ENCODE results near the gene BARHL2. TPM values are rescaled to one million over a fixed set of nuclear protein-coding genes. Genes with fewer than 3 reads are reported as not detected.
A peak's percentile ranks its signal among the peaks of the same experiment; 100 is the strongest.

BARHL2 gene
- total RNA-seq, 2 donors from 2014 or later, result not detected

DNA sequence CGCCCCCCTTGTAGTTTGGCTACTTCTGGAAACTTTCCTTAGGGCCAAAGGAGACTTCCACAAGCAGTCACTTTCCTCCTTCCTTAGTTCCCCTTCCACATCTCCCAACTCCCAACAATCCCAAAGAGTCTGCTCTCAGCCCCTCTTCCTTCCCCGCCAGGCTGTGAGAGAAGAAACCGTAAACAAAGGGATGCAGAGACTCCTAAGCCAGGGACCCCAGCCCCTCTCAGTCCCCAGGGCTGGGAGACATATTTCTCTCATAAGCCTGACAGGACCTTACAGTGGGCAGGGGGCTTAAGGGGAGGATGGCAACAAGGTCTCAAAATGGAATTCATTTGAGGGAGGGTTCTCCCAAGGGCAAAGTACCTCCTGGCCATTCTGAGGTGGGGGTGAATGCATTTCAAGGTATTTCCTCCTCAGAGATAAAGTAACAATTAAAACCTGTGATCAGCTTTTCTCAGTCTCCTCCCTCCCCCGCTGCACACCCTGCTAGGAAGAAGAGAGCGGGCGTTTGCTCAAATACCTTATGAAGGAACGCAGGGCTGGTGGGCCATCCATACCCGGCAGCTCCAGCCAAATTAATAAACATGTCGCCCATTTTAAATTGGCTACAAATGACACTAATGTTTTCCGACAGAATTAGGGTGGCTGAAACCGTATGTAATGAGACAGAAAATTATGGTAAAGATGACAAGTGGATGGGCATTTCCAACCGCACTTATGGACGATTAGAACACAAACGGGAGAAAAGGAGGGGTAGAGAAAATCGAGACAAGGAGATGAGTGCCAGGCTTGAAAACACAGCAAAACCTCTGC lies 4.0 kb downstream of the BARHL2 start:
- no peak for DNase-seq (ENCODE audit: low spot score)
- intact Hi-C loops (cut with DNase I), result no loop called here

DNA sequence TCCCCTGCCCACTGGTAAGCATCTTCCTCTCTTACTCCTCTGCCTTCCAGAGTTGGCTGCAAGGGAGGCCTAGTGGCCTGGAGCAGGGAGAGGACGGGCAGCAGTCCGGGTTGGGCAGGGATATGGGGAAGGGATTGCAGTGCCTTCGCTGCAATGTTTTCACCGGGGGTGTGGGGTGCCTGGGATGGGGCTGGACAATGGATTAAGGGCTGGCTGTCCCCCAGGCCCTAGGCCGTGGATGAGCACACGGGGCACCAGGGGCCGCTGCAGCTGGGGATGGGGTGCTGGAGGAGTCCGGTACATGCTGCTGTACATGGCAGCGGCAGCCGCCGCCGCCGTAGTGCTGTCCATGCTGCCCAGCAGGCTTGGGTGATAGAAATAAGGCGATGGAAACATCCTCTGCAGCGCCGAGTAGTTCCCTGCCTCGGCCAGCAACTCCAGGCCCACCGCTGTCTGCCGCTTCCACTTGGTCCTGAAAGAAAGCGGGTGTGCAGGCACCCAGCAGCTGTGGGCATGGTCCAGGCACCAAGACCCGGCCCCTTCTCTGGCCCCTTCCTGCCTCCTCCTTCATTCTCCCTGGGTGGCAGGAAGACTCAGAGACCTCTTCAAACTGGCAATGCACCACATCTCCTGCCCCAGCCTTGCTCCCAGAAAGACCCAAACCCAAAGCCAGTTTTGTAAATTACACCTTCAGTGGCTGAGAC lies 4.8 kb downstream of the BARHL2 start:
- intact Hi-C loops (cut with DNase I), result no loop called here
- no peak for DNase-seq (ENCODE audit: low spot score)

DNA sequence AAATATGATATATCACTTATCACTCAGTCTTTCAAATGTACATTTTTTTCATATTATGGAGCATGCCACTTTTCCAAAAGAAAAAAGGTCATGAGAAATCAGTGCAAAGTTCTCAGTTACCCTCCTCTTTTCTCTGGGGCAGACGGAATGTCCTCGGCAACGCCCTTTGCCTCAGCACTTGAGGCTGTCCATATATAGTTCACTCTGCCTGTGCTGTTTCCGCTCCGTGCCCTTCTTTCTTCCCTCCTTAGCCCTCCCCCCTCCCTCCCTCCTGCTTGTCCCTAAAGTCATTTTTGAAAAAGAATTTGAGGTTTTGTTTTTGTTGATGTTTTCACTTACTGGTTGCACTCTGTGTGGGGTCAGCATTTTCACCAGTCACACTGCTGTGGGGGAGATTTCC lies 5.4 kb downstream of the BARHL2 start:
- intact Hi-C loops (cut with DNase I), result no loop called here
- DNase-seq (ENCODE audit: low spot score), result no peak

DNA sequence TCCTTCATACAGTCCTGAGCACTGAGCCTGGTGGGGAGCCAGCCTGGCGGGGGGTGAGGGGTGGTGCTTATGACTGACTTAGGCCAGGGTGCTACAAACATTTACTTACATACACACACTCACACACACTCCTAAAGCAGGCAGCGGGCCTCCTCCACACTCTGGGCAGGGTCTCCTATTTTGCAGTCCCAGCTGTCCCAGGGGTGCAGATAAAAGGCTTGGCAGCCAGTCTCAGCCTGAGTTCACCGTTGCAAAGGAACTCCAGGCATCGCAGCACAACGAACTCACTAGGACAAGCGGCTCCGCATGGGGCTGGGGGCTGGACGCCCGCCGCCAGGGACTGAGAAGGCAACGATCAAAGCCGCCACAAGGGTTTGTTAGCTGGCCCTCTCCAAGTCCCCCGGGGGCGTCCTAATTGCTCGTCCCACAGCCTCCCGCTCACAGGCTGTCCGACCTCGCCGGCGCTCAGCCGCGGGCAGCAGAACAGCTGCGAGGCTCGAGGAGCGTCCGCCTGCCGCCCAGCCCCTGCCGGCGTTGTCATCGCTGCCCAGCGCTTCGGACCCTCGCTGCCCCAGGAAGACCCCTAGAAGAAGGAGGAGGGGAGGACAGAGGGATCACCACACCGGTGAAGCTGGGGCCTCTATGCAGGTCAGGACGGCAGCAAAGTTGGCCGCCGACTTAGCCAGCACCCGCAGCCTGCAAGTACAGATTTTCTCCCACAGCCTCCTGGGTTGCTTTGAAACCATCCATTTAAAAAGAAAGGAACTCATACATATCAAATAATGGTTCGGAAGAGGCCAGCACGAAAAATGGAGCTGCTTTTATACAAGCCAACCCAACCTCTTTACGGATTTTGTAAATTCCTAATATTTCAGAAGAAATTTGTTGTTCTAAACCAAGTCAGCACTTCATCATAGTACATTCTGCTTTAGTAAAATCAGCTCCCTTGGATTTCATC lies 6.2 kb downstream of the BARHL2 start:
- intact Hi-C loops (cut with DNase I), result no loop called here
- DNase-seq (ENCODE audit: low spot score), result peak; percentile 59

DNA sequence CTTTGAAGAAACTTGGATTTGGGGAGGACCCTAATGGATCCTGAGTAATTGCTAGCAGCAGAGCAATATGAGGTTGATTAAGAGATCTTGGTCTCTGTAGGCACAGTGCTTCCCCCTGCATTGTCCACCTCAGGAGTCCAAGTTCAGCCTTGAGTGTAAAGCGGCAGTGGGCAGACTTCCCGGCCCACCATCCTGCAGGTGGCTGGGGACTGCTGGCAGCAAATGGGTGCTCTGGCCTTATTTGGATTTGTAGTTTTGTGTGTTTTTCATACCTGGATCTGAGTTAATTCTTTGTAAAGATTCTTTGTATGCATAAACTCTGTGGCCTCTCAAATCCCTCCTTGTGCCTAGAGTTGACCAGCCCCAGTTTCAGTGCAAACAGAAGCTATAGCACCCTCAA lies 7.6 kb downstream of the BARHL2 start:
- no peak for DNase-seq (ENCODE audit: low spot score)
- intact Hi-C loops (cut with DNase I), result no loop called here

DNA sequence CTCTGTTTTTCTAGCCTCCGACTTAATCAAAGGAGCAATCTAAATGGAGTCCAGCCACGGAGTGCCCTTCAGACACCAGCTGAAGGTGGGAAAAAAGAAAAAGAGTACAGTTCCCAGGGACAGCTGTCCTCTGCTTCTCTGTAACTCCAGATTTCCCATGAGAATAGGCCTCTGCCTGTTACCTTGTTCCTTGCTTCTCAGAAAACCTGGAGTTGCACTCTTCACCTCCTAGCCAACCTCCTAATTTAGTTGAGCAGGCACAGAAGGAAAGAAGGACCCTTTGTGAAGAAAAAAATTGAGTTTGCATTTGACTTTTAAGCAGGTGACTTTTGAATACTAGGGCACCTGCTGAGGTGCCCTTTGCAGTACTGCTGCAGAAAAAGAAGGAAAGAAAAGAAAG lies 8.3 kb downstream of the BARHL2 start:
- DNase-seq (ENCODE audit: low spot score), result no peak
- intact Hi-C loops (cut with DNase I), result no loop called here

DNA sequence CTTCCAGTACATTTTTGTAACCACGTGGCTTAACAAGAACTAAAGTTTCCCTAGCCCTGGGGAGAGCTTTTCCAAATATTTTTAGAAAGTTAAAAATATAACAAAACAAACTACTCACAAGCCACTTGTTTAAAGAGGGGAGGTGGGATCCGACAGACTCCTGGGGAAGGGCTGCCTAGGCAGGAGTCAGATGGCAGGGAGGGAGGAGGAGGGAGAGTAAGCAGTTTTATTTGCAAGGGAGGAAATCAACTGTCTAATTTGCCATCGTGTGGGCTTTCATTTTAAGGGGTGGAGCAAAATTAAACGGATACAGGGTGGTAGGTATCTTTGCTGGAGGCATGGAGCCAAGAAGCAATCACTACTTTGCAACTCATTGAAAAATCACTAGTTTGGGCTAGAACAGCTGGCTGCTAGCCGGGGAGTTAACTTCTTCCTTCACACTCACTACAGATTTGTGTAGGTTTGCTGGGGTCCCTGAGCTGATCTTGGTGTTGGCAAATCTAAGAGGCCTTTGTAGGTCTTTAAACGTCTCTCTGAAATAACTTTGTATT lies 8.8 kb downstream of the BARHL2 start:
- no peak for DNase-seq (ENCODE audit: low spot score)

DNA sequence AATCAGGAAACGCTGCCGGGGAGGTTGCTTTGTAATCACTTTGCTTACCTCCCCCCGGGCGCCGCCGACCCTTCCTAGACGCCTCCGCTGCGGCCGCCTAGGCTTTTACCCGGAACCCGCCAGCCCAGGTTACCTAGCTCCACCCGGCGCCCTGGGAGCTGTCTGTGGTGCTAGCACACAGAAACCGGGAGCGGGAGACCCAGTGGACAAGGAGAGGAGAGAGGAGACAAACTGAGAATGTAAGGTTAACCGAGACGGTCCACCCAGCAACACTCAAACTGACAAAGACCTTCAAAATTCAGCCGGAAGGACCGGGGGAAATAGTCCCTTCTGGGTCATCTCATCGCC lies 9.8 kb downstream of the BARHL2 start:
- intact Hi-C loops (cut with DNase I), result no loop called here
- peak; percentile 78 for DNase-seq (ENCODE audit: low spot score)

More for the DNA sequence above, 8.8 kb downstream of the BARHL2 start:
- intact Hi-C loops (cut with DNase I), result no loop called here

DNA sequence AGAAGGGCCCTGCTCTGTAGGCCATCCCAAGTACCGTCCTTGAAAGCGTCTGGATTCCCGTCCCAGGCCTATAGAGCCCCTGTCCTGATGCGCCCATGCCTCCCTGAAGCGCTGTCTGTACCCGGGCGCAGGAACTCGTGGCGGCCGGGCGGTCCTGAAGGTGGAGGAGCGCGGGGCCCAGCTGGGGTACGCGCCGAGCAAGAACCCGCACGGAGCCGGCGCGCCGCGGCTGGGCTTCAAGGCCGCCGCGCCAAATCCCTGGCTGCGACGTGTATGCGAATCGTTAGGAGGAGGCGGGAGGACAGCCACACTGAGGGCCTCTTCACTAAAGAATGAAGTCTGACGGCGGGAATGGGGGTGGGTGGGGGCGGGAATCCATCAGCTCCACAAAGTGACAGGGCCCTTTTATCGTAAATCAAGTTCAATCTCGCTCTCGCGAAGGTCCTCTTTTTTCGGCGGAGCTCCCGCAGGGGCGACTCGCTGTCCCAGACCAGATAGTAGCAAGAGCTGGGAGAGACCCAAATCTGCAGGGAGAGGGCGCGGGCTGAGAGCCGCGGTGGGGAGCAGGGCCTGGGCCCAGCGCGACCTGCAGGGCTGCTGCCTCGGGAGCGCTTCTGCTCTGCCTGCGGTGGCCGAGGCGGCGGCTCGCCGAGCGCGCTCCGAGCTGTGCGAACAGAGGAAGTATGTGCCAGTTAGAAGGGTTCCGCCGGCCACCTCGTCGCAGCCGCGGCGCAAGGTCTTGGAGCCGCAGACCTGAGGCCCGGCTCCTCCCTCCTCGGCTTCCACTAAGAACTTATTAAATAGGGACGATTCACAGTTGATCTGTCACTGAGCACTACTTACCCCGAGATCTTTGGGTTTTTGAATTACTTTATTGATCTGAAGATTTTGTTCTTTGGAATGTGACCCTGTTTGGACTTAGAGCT lies 10.4 kb downstream of the BARHL2 start:
- DNase-seq (ENCODE audit: low spot score), result peak; percentile 81
- intact Hi-C loops (cut with DNase I), result no loop called here

DNA sequence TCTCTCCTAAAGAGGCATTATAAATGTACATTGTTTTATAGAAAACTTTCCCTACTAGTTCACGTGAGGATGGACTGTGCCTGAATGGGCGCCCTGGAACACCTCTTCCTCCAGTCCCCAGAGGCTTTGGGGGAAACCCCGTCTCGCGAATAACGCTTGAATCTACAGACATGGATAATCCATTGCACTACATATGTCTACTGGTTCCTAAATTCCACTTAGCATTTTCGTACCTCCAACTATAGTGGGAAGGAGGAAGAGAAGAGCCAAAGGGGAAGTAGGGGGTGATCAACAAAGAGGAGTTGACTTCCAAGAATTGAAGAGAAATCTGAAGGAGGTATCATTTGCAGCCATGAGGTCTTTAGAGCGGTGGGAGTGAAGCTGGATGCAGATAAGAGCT lies 11.1 kb downstream of the BARHL2 start:
- intact Hi-C loops (cut with DNase I), result no loop called here

DNA sequence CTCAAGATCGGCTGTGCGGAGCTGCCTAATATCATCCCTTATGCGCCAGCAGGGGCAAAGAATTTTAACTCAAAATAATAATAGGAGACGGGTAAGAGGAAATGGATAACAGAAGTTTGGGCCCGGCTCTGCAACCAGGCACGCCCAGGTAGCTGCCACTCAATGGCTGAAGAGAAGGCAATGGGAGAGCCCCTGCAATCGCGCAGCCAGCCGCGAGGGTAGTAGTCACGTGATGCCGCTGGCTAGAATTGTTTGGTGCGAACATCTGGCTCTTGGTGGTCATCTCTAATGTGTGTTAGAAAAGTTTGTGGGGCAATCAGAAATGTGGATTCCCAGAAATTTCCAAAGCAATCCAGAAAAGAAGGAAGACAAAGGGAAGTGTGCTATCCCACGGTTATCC lies 12.3 kb downstream of the BARHL2 start:
- no peak for DNase-seq (ENCODE audit: low spot score)
- intact Hi-C loops (cut with DNase I), result no loop called here

More for the DNA sequence above, 11.1 kb downstream of the BARHL2 start:
- DNase-seq (ENCODE audit: low spot score), result no peak

DNA sequence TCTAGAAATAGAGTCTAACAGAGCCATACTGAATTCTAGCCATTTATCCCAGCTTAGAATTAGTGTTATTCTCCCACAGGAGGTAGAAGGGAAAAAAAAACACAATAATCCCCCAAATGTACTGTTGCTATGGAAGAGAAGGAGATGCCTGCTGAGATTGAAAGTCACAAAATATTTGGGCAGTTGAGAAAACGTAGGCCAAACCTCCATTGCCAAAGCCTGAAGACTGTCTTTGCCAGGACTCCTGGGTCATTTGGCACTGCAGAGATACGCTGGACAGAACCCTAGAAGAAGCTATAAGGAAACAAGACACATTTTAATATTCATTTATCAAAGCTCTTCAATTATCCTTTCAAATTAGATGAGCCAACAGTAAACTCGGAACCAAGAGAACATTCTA lies 22.3 kb downstream of the BARHL2 start:
- intact Hi-C loops (cut with DNase I), result no loop called here
- DNase-seq (ENCODE audit: low spot score), result no peak

DNA sequence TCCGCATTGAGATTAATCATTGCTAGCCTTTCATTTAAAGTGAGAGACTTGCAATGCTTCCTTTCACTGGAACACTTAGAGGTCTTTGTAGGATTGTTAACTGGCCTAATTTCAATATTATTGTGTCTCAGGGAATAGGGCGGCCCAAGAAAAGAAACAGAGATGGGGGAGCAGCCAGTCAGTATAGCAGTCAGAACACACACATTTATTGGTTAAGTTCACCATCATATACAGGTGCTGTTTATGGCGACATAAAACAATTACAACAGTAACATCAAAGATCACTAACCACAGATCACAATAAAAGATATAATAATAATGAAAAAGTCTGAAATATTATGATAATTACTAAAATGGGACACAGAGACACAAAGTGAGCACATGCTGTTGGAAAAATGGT lies 29.4 kb downstream of the BARHL2 start:
- intact Hi-C loops (cut with DNase I), result no loop called here
- DNase-seq (ENCODE audit: low spot score), result no peak

DNA sequence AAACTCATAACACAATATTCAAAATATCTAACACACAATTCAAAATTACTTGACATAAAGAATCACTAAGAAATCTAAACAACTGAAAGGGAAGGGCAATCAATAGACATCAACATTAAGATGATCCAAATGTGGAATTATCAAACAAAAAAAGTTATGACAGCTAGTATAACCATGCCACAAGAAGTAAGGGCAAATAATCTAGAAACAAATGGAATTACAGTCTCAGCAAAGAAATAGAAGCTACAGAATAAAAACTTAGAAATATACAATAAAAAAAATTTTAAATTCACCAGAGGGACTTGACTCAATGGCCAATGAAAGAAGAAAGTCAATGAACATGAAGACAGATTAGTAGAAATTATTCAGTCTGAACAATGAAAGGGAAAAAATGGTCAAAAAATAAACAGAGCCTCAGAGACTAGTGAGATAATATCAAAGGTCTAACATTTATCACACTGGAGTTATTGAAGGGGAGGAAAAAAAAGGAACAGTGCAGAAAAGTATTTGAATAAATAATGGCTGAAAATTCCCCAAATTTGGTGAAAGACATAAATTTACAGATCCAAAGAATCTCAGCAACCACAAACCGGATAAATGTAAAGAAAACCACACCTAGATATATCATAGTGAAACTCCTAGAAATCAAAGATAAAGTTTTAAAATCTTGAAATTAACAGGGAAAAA lies 41.8 kb downstream of the BARHL2 start:
- intact Hi-C loops (cut with DNase I), result no loop called here
- DNase-seq (ENCODE audit: low spot score), result no peak

DNA sequence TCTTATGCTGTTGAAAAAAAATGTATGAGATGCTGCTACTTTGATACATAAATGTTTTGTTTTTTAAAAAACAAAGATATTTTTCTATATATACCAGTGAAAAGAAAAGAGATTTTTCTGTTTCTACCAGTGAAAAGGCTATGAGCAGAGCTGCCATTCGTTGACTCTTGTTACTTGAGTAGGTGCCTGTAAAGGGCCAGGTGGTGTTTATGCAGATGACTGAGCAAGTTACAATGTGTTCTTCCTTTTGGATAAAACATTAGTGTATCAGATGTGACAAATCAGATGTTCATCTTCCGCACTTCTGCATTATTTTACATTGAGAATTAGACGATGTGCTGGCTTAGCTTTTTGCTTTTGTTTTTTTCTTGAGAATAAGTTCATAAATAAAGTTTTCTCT lies 45.4 kb downstream of the BARHL2 start:
- intact Hi-C loops (cut with DNase I), result no loop called here
- DNase-seq (ENCODE audit: low spot score), result no peak

DNA sequence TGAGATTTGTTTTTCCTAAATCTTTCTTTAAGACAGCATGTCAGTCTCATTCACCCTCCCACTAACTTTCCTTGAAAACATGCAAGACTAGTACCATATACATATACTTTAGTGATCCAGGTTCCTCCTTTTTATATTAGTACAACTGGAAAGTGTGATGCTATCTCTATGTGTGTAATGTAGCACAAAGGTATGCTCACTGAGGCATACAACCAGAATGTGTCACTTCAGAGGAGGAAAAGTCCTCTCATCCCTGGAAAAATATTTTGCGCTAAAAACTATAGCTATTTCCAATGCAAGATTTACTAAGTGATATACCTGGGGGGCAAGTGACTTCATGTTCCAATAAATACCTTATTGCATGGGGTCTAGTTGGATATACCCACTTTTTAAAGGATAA lies 45.9 kb downstream of the BARHL2 start:
- DNase-seq (ENCODE audit: low spot score), result no peak
- intact Hi-C loops (cut with DNase I), result no loop called here

Data from posterior vena cava (tissue), 2 donors.